Right lobe of liver (tissue), 4 donors: Measurements from ENCODE around the gene DDX17.

Experiments used
- CTCF ChIP-seq, 4 donors: fragments of 200-600 bp in 3 of 4; fragments of 450-650 bp in 1 of 4; IDR thresholded peaks; one replicate each; pipeline versions ENCODE4 v1.5.1 to v1.8.0; 2016 to 2022; ENCODE audit warnings: antibody characterized with exemption in 4 of 4, mild to moderate bottlenecking in 2 of 4
- POLR2A ChIP-seq: fragments of 450-650 bp; IDR thresholded peaks from one replicate; pipeline ENCODE4 v1.6.1; 2017; ENCODE audit warnings: antibody characterized with exemption, mild to moderate bottlenecking
- donor health status: DM: no; HTN: no; CAD: no.
- donor health status: DM: no; HTN: no; CAD: no.
- donor health status: DM: no; HTN: yes; CAD: no.

DNA sequence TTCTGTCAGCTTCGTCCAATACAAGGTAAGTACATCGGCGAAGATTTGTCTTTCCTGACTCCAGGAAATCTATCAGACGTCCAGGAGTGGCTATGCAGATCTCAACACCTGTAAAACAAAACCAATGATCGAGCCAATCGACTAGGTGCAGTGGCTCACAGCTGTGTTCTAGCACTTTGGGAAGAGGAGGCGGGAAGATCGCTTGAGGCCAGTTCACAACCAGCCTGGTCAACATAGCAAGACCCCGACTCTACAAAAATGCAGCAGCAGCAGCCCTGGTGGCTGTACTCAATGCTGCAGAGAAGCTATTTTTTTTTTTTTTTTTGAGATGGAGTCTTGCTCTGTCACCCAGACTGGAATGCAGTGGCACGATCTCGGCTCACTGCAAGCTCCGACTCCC, 11.2 kb downstream of the DDX17 start:
- TF ChIP-seq CTCF (IDR thresholded peaks at IDR 0.05) (no peak), POLR2A (no peak)
